ENCODE results near the gene AZU1.
"Not testable (repeated sequence)": the region's sequence is repeated elsewhere in the genome, so short reads cannot be mapped to it uniquely, and the experiment has no call there.

The AZU1 gene

GRCh38 chr19:831407-832369, 4.1 kb downstream of the AZU1 start:
- FAIRE-seq, result no peak

- no peak for FAIRE-seq
These were observed 6.6 kb downstream of the AZU1 start for GRCh38 chr19:834216-834615.

GRCh38 chr19:835210-835810, 7.7 kb downstream of the AZU1 start:
- no peak for FAIRE-seq

- FAIRE-seq, result no peak
These were observed 13.0 kb downstream of the AZU1 start, which contains the start of gene PRTN3 for GRCh38 chr19:840519-841206. PRTN3 (plus strand) TSS chr19:840999; CDS start chr19:841009, 10 bp downstream.

GRCh38 chr19:842802-843179, 15.2 kb downstream of the AZU1 start:
- FAIRE-seq, result not testable (repeated sequence)

GRCh38 chr19:843180-843835, 15.7 kb downstream of the AZU1 start:
- no peak for FAIRE-seq

- FAIRE-seq, result no peak
These were observed 16.4 kb downstream of the AZU1 start for GRCh38 chr19:843836-844545.

GRCh38 chr19:844546-844971, 16.9 kb downstream of the AZU1 start:
- FAIRE-seq, result no peak

GRCh38 chr19:845707-846521, 18.3 kb downstream of the AZU1 start:
- no peak for FAIRE-seq

- FAIRE-seq, result no peak
These were observed 20.8 kb downstream of the AZU1 start for GRCh38 chr19:848386-848921.

GRCh38 chr19:849195-849594, 21.6 kb downstream of the AZU1 start:
- not testable (repeated sequence) for FAIRE-seq

- FAIRE-seq, result no peak
These were observed 22.8 kb downstream of the AZU1 start for GRCh38 chr19:850221-850978.

- FAIRE-seq, result no peak
These were observed 23.3 kb downstream of the AZU1 start for GRCh38 chr19:850979-851335.

- FAIRE-seq, result no peak
These were observed 24.7 kb downstream of the AZU1 start, which contains the start of gene ELANE for GRCh38 chr19:852136-853013. ELANE (plus strand) TSS chr19:852303; CDS start chr19:852329, 26 bp downstream.

- FAIRE-seq, result no peak
These were observed 25.5 kb downstream of the AZU1 start for GRCh38 chr19:853014-853585.

GRCh38 chr19:853614-854220, 26.1 kb downstream of the AZU1 start:
- not testable (repeated sequence) for FAIRE-seq

GRCh38 chr19:854549-854948, 26.9 kb downstream of the AZU1 start:
- FAIRE-seq, result peak; percentile 83

GRCh38 chr19:855142-855541, 27.5 kb downstream of the AZU1 start:
- FAIRE-seq, result no peak
